GM12891 (cell line): Measurements from ENCODE around the gene TRIM9.

Experiments used
- PAX5 ChIP-seq: IDR thresholded peaks from 2 replicates; pipeline ENCODE4 v1.6.1; 2011; ENCODE audit warnings: low read length, moderate library complexity, mild to moderate bottlenecking; ENCODE audit not compliant: insufficient read depth, severe bottlenecking
- POLR2A ChIP-seq: IDR thresholded peaks from 2 replicates; pipeline ENCODE4 v1.6.1; 2011; ENCODE audit warnings: low read depth, low read length, control low read depth

GRCh38 chr14:51000566-51000965, 94.3 kb downstream of the TRIM9 start:
- TF ChIP-seq POLR2A (no peak), PAX5 (no peak)
